Transverse colon (tissue), 4 donors: ENCODE data around the gene HIC2. TPM values are rescaled to one million over a fixed set of nuclear protein-coding genes. Genes with fewer than 3 reads are reported as not detected.
"Not testable (repeated sequence)": the region's sequence is repeated elsewhere in the genome, so short reads cannot be mapped to it uniquely, and the experiment has no call there.

Experiments
- DNase-seq: peaks from one replicate; pipeline ENCODE4 v3.0.0-alpha.2; 2019
- H3K27ac ChIP-seq, 4 donors: fragments of 200-600 bp; sonication (generic); 2 replicates each; pipeline ENCODE4 v1.5.1; 2016 to 2018; ENCODE audit warnings: inconsistent platforms in 4 of 4
- H3K27me3 ChIP-seq: fragments of 200-600 bp; sonication (generic); 2 replicates; pipeline ENCODE4 v1.5.1; 2017; ENCODE audit warnings: inconsistent platforms
- H3K36me3 ChIP-seq, 4 donors: fragments of 200-600 bp; sonication (generic); 2 replicates each; pipeline ENCODE4 v1.5.1; 2017 to 2019; ENCODE audit warnings: inconsistent platforms in 4 of 4
- H3K4me1 ChIP-seq, 4 donors: fragments of 200-600 bp; sonication (generic); 2 replicates each; pipeline ENCODE4 v1.5.1; 2017 to 2020; ENCODE audit warnings: inconsistent platforms in 4 of 4
- H3K4me3 ChIP-seq, 4 donors: fragments of 200-600 bp; sonication (generic); 1 replicate in 1 of 4; 2 replicates in 3 of 4; pipeline versions ENCODE4 v1.5.1 to v1.6.1; 2017 to 2019; ENCODE audit warnings: inconsistent platforms in 4 of 4
- H3K9me3 ChIP-seq, 2 donors: fragments of 200-600 bp; sonication (generic); 2 replicates each; pipeline ENCODE4 v1.5.1; 2017 to 2019; ENCODE audit warnings: inconsistent platforms in 2 of 2
- WGBS, 2 donors: methylation state at CpG; one replicate each; pipeline ENCODE4 v1.1.5; 2018; ENCODE audit warnings: low coverage in 1 of 2; 5-methylcytosine and 5-hydroxymethylcytosine counted together
- in situ Hi-C, 4 donors: fragments of 200-750 bp; cut with MboI; loops; one replicate each; pipeline versions ENCODE4 v1.15.0 to v1.15.1; 2017; ENCODE audit warnings: low sequenced_read_pairs in 3 of 4, low pct_ligation_motif_present in 1 of 4, low pct_unique_long_range_greater_than_20kb in 1 of 4
- intact Hi-C: fragments of 100-400 bp; cut with DNase I; formaldehyde crosslinking; loops from one replicate; pipeline ENCODE4 v1.15.1; 2023; ENCODE audit warnings: low total_unique reads
- total RNA-seq, 4 donors: library from RNA; depleted of rRNA; stranded (reverse); fragments of >200 nt; gene quantifications; one replicate each; pipeline ENCODE4 v1.1.0, GENCODE V29; 2016

The HIC2 gene, protein sequence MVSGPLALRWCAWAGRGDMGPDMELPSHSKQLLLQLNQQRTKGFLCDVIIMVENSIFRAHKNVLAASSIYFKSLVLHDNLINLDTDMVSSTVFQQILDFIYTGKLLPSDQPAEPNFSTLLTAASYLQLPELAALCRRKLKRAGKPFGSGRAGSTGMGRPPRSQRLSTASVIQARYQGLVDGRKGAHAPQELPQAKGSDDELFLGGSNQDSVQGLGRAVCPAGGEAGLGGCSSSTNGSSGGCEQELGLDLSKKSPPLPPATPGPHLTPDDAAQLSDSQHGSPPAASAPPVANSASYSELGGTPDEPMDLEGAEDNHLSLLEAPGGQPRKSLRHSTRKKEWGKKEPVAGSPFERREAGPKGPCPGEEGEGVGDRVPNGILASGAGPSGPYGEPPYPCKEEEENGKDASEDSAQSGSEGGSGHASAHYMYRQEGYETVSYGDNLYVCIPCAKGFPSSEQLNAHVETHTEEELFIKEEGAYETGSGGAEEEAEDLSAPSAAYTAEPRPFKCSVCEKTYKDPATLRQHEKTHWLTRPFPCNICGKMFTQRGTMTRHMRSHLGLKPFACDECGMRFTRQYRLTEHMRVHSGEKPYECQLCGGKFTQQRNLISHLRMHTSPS
- 10 to 100 TPM in 2 of 4 donors, 1 to 10 TPM in 2; 7.2 to 71.4 (median 9.2) TPM for total RNA-seq

DNA sequence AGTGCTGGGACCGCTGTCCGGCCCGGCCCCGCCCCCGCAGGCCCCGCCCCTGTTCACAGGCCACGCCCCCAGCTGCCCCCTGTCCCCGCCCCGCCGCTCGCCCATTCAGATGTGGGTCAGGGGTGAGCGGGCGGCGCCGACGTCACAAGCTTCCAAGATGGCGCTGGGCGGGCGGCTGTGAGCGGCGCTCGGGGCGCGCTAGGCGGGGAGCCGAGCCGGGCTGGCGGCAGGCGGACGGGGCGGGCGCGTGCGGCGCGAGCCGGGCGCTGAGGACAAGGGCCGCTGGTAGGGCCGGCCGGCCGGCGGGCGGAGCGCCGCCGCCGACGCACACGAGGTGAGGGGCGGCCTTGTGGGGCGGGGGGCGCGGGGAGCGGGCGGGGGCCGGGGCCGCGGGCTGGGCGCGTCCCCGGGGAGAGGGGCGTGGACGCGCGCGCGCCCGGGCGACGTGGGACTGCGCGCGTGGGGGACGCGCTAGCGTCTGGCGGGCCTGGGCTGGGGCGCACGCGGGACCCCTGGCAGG lies at the start of gene HIC2:
HIC2 (plus strand) TSS at position 145 of the 520 bp plus-strand sequence. CDS start 25,461 bp downstream, outside the sequence.
- H3K27me3 ChIP-seq, intact Hi-C loops, H3K36me3 ChIP-seq, DNase-seq, in situ Hi-C loops, H3K9me3 ChIP-seq, H3K4me1 ChIP-seq: not testable (repeated sequence)
- no CpG with 5 or more reads among the region's 81 CpGs for WGBS, 2 donors
- peak within 1 kb of the TSS; percentile 66 to 80 (median 68) for H3K27ac ChIP-seq
- peak within 1 kb of the TSS in 3 of 4 donors; percentile 40 to 58 (median 42) for H3K4me3 ChIP-seq

DNA sequence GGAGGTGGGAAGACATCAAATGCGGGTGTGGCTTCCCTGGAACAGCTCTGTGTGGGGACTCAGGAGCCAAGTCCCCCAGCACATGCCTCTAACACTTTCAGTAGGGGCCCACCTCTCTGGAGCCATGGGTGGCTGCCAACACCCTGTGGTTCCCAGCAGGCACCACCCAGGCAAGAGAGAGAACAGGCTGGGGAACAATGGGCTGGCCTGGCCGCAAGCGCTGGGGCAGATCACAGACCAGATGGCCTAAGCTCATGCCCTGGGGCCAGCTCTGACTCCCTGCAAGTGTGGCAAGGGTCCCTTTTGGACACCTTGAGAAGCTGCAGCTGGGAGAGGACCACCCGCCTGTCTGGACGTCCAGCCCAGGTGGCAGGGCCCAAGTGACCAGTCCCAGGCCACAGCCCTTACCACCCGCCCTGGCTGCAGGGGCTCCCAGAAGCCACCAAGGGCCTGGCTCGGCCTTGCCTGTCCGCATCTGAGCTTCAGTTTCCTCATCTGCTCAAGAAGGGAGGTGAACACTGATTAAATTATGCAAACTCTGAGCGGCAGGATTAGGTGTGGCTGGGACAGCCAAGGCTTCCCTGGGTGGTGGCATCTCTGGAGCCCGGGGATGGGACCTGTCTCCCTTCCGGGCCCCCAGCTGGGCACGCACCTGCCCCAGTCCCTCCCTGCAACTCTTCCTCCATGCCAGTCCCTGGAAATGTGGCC lies 48.4 kb upstream of the HIC2 start:
- intact Hi-C loops, H3K4me3 ChIP-seq, in situ Hi-C loops, H3K4me1 ChIP-seq, DNase-seq, H3K27ac ChIP-seq, H3K9me3 ChIP-seq, H3K27me3 ChIP-seq, H3K36me3 ChIP-seq: not testable (repeated sequence)
- no CpG with 5 or more reads among the region's 12 CpGs for WGBS, 2 donors

DNA sequence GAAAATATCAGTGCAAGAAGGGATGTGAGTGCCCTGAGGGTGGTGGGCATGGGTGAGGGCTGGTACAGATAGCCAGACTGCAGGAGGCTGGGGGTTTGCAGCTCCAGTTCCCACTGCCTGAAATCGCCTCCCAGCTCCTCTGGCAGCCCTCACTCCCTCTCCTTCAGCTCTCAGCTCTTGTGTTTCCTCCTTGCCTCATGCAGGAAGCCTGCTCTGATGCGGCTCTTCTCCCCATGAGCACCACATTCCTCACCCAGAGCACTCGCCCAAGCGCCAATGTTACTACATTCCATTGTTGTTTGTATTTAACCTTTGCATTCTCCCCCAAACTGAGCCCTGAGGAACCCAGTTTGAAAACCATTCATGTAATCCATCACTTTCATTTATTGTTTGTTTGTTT lies 41.3 kb upstream of the HIC2 start:
- in situ Hi-C loops, H3K4me3 ChIP-seq, H3K27me3 ChIP-seq: not testable (repeated sequence)

DNA sequence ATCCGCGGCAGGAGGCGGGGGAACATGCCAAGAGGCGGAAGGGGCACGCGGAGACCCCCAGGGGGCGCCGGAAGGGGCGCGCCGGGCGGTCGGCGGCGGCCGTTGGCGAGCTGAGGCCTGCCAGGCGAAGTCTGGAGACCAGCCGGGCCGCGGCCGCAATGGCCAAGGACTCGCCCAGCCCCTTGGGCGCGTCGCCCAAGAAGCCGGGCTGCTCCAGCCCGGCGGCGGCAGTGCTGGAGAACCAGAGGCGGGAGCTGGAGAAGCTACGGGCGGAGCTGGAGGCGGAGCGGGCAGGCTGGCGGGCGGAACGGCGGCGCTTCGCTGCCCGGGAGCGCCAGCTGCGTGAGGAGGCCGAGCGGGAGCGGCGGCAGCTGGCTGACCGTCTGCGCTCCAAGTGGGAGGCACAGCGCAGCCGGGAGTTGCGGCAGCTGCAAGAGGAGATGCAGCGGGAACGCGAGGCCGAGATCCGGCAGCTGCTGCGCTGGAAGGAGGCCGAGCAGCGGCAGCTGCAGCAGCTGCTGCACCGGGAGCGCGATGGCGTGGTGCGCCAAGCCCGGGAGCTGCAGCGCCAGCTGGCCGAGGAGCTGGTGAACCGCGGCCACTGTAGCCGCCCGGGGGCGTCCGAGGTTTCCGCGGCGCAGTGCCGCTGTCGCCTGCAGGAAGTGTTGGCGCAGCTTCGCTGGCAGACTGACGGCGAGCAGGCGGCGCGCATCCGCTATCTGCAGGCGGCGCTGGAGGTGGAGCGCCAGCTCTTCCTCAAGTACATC lies 33.3 kb upstream of the HIC2 start, which contains the start of gene RIMBP3B:
RIMBP3B (plus strand) TSS at position 51 of the 767 bp plus-strand sequence; CDS start at position 159, 108 bp downstream.
- not testable (repeated sequence) for H3K27ac ChIP-seq

More for the DNA sequence above, 41.3 kb upstream of the HIC2 start:
- DNase-seq, H3K27ac ChIP-seq, H3K9me3 ChIP-seq, H3K36me3 ChIP-seq, intact Hi-C loops, H3K4me1 ChIP-seq: not testable (repeated sequence)
- WGBS, 2 donors: no CpG with 5 or more reads among the region's 4 CpGs

DNA sequence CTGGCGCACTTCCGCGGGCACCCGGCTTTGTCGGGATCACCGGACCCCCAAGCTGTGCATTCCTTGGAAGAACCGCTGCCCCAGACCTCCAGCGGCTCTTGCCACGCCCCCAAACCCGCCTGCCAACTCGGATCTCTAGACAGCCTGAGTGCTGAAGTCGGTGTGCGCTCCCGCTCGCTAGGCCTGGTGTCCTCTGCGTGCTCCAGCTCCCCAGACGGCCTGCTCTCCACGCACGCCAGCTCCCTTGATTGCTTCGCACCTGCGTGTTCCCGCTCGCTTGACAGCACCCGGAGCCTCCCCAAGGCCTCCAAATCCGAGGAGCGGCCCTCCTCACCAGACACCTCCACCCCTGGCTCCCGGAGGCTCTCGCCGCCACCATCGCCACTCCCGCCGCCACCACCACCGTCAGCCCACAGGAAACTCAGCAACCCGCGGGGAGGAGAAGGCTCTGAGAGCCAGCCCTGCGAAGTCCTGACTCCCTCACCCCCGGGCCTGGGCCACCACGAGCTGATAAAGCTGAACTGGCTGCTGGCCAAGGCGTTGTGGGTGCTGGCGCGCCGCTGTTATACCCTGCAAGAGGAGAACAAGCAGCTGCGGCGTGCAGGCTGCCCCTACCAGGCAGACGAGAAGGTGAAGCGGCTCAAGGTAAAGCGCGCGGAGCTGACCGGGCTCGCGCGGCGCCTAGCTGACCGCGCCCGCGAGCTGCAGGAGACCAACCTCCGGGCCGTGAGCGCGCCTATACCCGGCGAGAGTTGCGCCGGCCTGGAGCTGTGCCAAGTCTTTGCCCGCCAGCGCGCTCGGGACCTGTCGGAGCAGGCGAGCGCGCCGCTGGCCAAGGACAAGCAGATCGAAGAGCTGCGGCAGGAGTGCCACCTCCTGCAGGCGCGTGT lies 32.5 kb upstream of the HIC2 start:
- WGBS, 2 donors: no CpG with 5 or more reads among the region's 79 CpGs
- intact Hi-C loops, H3K4me1 ChIP-seq, DNase-seq, H3K27ac ChIP-seq, H3K36me3 ChIP-seq, in situ Hi-C loops, H3K27me3 ChIP-seq, H3K9me3 ChIP-seq, H3K4me3 ChIP-seq: not testable (repeated sequence)

More for the DNA sequence above, 33.3 kb upstream of the HIC2 start, which contains the start of gene RIMBP3B:
- intact Hi-C loops, H3K27me3 ChIP-seq, in situ Hi-C loops, H3K36me3 ChIP-seq, H3K4me1 ChIP-seq, H3K9me3 ChIP-seq, DNase-seq, H3K4me3 ChIP-seq: not testable (repeated sequence)
- WGBS, 2 donors: no CpG with 5 or more reads among the region's 91 CpGs

DNA sequence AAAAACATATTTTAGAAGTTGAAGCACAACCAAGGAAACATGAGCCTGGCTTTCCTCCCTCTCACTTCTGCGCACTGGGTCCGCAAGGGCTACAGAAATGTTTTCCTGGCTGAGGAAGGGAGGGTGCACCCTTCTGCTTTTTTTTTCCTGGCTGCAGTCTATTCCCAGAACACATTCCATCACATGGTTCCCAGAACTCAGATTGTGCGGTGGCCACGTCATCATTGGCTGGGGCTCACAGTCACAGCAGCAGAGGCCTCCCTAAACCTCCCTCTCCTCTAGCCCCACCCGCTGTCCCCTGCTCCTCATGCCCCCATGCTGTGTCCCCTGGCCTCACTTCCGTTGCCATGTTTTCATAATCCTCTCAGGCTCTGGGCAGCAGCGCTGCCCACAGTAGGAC lies 27.7 kb upstream of the HIC2 start:
- in situ Hi-C loops: not testable (repeated sequence)

DNA sequence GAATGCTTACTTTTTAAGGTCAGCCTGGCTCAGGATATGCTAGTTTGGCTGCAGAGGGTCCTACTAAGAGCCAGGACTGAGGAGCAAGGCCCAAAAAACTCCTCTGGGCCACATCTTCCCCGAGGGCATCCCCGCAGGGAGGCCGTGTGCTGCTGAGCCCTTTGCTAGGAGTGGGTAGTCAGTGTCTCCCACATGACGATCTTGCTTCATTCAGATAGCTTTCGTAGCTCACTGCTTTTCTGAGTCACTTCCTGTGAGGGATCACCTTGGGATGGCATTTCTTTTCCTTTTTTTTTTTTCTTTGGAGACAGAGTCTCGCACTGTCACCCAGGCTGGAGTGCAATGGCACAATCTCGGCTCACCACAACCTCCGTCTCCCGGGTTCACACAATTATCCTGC lies 27.2 kb upstream of the HIC2 start:
- H3K27me3 ChIP-seq, H3K9me3 ChIP-seq, H3K27ac ChIP-seq, intact Hi-C loops, H3K36me3 ChIP-seq, H3K4me1 ChIP-seq, DNase-seq, H3K4me3 ChIP-seq, in situ Hi-C loops: not testable (repeated sequence)
- no CpG with 5 or more reads among the region's 9 CpGs for WGBS, 2 donors

More for the DNA sequence above, 27.7 kb upstream of the HIC2 start:
- H3K4me1 ChIP-seq, H3K36me3 ChIP-seq, intact Hi-C loops, DNase-seq, H3K9me3 ChIP-seq, H3K4me3 ChIP-seq, H3K27me3 ChIP-seq, H3K27ac ChIP-seq: not testable (repeated sequence)
- no CpG with 5 or more reads among the region's 7 CpGs for WGBS, 2 donors

DNA sequence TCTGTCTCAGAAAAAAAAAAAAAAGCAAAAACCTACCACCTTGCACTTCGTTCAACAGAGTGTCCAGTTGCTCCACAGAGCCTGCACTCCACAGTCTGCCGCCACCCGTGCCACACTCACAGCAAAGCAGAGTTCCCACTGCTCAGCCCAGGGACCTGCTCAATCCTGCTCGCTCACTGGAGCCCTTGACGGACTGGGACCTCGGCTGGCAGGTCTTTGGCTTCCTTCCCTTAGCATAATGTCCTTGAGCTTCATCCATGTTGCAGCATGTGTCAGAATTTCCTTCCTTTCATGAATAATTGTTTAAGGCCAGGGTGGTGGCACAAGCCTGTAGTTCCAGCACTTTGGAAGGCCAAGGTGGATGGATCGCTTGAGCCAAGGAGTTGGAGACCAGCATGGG lies 22.6 kb upstream of the HIC2 start:
- DNase-seq, H3K27ac ChIP-seq, intact Hi-C loops, H3K4me3 ChIP-seq, in situ Hi-C loops, H3K36me3 ChIP-seq, H3K4me1 ChIP-seq, H3K27me3 ChIP-seq, H3K9me3 ChIP-seq: not testable (repeated sequence)
- no CpG with 5 or more reads among the region's 7 CpGs for WGBS, 2 donors

DNA sequence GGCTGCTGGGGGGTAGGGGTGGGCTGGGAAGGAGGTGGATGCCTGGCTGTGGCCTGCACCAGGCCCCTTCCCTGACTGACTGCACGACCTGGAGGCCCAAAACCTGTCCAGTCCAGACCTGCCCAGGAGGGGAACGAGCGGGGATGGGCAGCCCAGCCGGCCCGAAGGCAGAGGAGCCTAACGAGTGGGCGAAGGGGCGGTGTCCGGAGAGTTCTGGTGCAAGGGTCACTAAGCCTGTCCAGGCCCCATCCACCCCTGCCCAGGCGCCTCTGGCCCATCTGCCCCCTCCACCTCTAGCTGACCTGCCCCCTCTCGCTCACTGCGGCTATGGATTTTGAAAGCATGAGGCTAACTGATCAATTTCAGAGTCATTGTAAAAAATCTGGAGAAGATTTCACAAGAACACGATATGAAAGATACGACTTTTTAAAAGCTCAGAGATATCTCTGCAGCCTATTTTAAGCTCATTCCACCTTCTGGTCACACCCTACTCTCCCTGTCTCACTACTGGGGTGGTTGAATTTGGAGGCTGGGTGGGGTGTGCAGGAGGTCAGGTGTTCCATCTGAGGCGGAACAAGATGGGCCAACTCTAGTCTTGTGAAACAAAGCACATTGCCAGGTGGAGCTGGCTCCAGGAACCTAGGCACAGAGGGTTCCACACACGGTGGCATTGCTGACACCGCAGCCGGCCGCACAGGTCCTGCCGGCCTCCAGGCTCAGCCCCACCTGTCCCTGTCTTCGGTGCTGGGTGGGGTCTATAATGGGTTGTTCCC lies 15.8 kb upstream of the HIC2 start:
- H3K36me3 ChIP-seq, H3K27ac ChIP-seq, H3K9me3 ChIP-seq, H3K27me3 ChIP-seq, H3K4me3 ChIP-seq, in situ Hi-C loops, H3K4me1 ChIP-seq, intact Hi-C loops, DNase-seq: not testable (repeated sequence)
- WGBS, 2 donors: no CpG with 5 or more reads among the region's 21 CpGs
